ENCODE results near the gene DPM2. TPM values are rescaled to one million over a fixed set of nuclear protein-coding genes. Genes with fewer than 3 reads are reported as not detected.
A peak's percentile ranks its signal among the peaks of the same experiment; 100 is the strongest.

DPM2 gene
- total and polyA plus RNA-seq, 2 of the 4 experiments (the other 2 are of a cell fraction), result 10.8 to 60.6 TPM

GRCh38 chr9:127921557-127922120, 16.0 kb downstream of the DPM2 start (continued):
- peak; percentile 95 for TF ChIP-seq RAD21 (IDR thresholded peaks at IDR 0.05; ENCODE audit: low read length)
- TF ChIP-seq RFX5 (IDR thresholded peaks at IDR 0.05; ENCODE audit: low read depth, low read length), result no peak

GRCh38 chr9:127920794-127921193, 16.9 kb downstream of the DPM2 start:
- H4K91ac ChIP-seq (ENCODE audit: insufficient read depth, low read depth, low read length), result peak overlapping the region; percentile 18; the same call in 1 of the 2 replicates
- H3K18ac ChIP-seq (ENCODE audit: low read depth, low read length), result no peak overlapping the region
- peak overlapping the region; percentile 6 for H2AK9ac ChIP-seq (replicated peaks; ENCODE audit: low read depth, low read length, poor library complexity)
- H4K8ac ChIP-seq (ENCODE audit: low read depth in 2 of 2, low read length in 2 of 2), result no peak overlapping the region
- H3K4ac ChIP-seq (ENCODE audit: low read depth, low read length), result peak overlapping the region; percentile 75
- H2AK5ac ChIP-seq (ENCODE audit: low read depth, low read length), result peak overlapping the region; percentile 70
- H3K36me3 ChIP-seq (ENCODE audit: control insufficient read depth, insufficient read depth, low read length), result no peaks in the 10 kb centered on the region
- no peak overlapping the region for H3K4me2 ChIP-seq (ENCODE audit: low read depth, low read length)
- no peaks in the 10 kb centered on the region for H3K27me3 ChIP-seq (ENCODE audit: control insufficient read depth, insufficient read depth, low read length)
- no peak overlapping the region for H3K4me3 ChIP-seq (ENCODE audit: insufficient read depth, low read depth, low read length)
- H3K56ac ChIP-seq (ENCODE audit: extremely low read depth, insufficient read depth, low read length), result no peak overlapping the region
- ChIA-PET POLR2A (ENCODE audit: unreplicated experiment) (no interaction called here), CTCF (interaction anchor here (0.8 to 1.1 kb wide), 3 partner anchors 177 to 331 kb away, joined by 3 to 4 read pairs (median 4); partner anchors contain the start of gene TOR2A)
- H3K9me3 ChIP-seq (ENCODE audit: control insufficient read depth, insufficient read depth, low read length), result no peaks in the 10 kb centered on the region
- H4K5ac ChIP-seq (ENCODE audit: low read depth, low read length), result no peak overlapping the region
- no peak overlapping the region for H3K27ac ChIP-seq (ENCODE audit: insufficient read depth, low read length)
- no peak for DNase-seq
- 100% methylated on average over 2 of the region's 7 CpGs; no CpG with 5 or more reads in 1 of the 2 experiments for WGBS, 2 experiments (ENCODE audit: extremely low coverage in 2 of 2, insufficient read length in 1 of 2)
- ATAC-seq (ENCODE audit: low read depth), result no peak
- H2BK15ac ChIP-seq (ENCODE audit: low read depth, low read length), result peak overlapping the region; percentile 63; the same call in 1 of the 3 replicates
- peak overlapping the region; percentile 54; the same call in 1 of the 2 replicates for H2BK120ac ChIP-seq (ENCODE audit: low read depth, low read length)
- no peak overlapping the region for H3K14ac ChIP-seq (replicated peaks; ENCODE audit: low read depth, low read length)
- intact Hi-C loops (cut with micrococcal nuclease) (loop anchor here (1.0 to 10.0 kb wide), 4 partner anchors 185 to 716 kb away; partner anchors contain the start of gene TOR2A), in situ Hi-C loops (cut with MboI; ENCODE audit: low sequenced_read_pairs) (loop anchor here (5.0 kb wide), 1 partner anchor 333 kb away; no protein-coding TSS in a partner anchor), dilution Hi-C loops (cut with HindIII; ENCODE audit: low sequenced_read_pairs, unreplicated experiment) (no loop called here)
- peaks cover 10% of the 10 kb centered on the region for H4K20me1 ChIP-seq (ENCODE audit: insufficient read depth, low read length)
- no peak overlapping the region for H2BK5ac ChIP-seq (ENCODE audit: low read depth, low read length, poor library complexity, severe bottlenecking)
- no peak for TF ChIP-seq CEBPB (IDR thresholded peaks at IDR 0.05; ENCODE audit: low read depth, low read length)
- no peak for TF ChIP-seq NFE2L2 (IDR thresholded peaks at IDR 0.05; ENCODE audit: low read depth, low read length)
- no TSS peak for BruUV-seq (replicated peaks)
- H3K79me1 ChIP-seq (ENCODE audit: low read depth in 1 of 2, low read length in 2 of 2), result peaks cover 4 to 21% of the 10 kb centered on the region in 2 experiments
- no peak overlapping the region for H3K23ac ChIP-seq (ENCODE audit: low read depth, low read length)
- peaks cover 30% of the 10 kb centered on the region for H3K4me1 ChIP-seq (ENCODE audit: control insufficient read depth, insufficient read depth, low read length)
- H3K9ac ChIP-seq (ENCODE audit: low read depth, low read length), result no peak overlapping the region
- H2BK20ac ChIP-seq (ENCODE audit: low read depth, low read length), result peak overlapping the region; percentile 65
- peaks cover 19% of the 10 kb centered on the region for H3K9me1 ChIP-seq (ENCODE audit: insufficient read depth, low read length)
- H2AFZ ChIP-seq (replicated peaks; ENCODE audit: low read length, poor library complexity), result peak overlapping the region; percentile 5

All from IMR-90 (cell line).